UCSD-AML1 (cell line): ENCODE results near the gene ERC1.

Experiments
- DNase-seq: peaks from one replicate; lab custom pipeline; 2025; ENCODE audit not compliant: unreplicated experiment; lab: John Stamatoyannopoulos, UW

The ERC1 gene

GRCh38 chr12:1501695-1502378, 510.8 kb downstream of the ERC1 start:
- DNase-seq: no peak

GRCh38 chr12:1502379-1502720, 511.3 kb downstream of the ERC1 start:
- no peak for DNase-seq

DNA sequence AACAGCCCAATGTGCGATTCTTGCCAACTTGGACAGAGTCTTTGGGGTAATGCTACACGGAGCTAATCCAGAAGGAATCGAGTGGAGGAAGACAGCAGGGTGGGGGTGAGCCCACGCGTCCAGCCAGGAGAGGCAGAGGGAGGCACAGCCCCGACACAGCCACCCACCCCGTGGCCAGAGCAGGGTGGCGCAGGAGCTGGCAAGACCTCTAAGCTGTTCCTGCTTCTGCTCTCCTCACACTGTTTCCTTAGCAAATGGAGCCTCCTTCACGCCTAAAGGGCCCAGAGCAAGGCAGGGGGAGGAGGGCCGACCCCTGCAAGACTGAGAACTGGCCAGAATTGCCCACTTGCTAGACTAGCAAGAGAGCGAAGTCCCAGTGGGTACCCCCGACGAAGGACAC, 511.8 kb downstream of the ERC1 start:
- no peak for DNase-seq

DNA sequence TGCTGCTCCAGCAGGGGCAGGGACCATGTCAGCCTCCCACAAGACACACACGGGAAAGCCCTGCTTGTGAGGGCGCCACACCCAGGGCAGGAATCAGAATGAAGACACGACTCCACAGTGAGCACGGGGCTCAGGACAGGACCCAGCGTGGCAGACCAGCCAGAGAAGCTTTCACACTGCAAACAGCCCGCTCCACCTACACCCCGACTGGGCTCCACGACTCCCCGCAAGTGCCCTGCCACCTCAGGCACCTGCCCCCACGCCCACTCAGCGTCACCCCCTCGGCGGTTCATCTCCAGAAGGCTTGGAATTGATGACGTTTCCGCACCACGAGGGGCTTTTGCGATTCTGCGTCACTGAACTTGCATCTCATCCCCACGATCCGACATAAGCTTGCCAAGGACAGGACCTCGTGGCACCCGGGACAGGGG, 512.3 kb downstream of the ERC1 start:
- no peak for DNase-seq

GRCh38 chr12:1504304-1504894, 513.4 kb downstream of the ERC1 start:
- DNase-seq: peak; percentile 40

GRCh38 chr12:1504895-1505311, 513.9 kb downstream of the ERC1 start:
- DNase-seq: peak; percentile 53

- DNase-seq: no peak
Measured at GRCh38 chr12:1505576-1505975, 514.6 kb downstream of the ERC1 start.

DNA sequence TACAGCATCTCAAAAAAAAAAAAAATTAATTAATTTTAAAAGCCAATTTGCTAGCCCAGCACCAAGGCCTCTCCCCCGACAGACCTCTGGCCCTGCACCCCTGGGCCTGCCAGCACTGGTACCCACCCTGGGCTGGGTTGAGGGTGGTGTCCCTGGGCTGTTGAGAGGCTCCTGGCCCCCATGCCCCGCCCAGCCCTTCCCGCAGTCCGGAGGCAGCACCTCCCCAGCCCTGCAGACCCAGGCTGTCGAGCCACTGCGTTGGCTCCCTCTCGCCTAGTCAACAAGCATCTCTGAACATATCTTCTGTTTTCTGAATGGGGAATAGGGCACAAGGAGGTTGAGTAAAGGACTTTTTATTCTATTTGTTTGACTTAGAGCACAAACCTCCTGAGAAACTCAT, 516.3 kb downstream of the ERC1 start:
- DNase-seq: no peak

DNA sequence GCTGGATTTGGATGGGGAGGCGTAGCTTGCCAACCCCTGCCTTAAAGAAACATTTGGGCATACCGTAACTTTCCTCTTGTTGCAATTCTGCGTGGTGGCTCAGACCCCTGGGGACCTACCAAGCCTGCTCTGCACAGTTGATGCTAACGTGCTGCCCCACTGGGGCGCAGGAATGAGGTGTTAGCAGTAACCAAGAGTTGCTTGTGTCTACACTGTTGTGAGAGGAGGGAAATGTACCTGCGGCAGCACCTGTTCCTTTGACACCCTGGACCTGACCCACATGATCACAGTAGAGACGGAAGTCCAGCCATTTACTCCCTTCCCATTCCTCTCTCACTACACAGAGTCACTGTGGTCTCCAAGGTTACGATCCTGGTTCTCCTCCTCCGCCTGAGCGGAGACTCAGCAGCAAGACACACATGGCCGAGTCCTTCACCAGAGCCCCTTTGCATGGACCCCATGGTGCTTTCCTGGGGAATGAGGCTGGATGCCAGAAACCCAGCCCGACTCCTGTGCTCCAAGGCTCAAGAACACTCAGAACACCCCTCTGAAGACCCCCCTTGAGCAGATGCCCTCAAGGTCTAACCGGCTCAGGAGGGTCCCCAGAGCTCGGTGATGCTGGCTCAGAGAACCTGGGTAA, 518.5 kb downstream of the ERC1 start:
- DNase-seq: no peak

DNA sequence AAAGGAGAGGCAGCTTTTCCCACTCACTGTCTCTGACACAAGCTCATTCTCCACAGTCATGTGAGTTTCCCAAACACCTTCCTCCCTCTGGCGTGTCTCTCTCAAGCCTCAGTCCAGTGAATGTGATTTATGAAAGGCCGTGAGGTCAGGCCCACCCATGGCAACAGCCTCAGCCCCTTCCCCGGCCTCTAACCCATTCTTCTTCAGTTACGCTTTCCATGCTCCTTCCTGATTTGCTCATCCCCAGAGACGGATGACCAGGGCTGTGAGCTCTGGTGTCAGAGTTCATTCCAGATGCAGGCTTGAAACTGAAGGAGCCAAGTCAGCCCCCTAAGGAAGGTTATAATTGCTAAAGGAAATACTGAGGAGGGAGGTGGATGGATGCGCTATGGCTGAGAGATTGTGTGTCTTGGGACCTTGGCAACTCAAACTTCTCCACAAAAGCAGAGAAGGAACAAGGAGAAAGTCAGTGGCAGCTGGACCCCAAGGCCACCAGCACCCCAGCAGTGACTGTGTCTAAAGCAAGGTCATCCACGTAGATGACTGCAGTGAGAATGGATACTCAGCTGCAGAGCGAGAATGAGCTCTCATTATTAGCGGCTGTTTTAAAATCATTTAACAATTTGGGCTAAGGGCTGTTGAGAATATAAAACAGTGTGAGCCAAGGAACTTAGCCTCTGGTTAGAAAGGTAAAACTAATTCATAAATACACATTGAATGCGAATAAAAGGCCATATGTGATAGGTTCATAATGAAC, 519.2 kb downstream of the ERC1 start:
- DNase-seq: no peak

DNA sequence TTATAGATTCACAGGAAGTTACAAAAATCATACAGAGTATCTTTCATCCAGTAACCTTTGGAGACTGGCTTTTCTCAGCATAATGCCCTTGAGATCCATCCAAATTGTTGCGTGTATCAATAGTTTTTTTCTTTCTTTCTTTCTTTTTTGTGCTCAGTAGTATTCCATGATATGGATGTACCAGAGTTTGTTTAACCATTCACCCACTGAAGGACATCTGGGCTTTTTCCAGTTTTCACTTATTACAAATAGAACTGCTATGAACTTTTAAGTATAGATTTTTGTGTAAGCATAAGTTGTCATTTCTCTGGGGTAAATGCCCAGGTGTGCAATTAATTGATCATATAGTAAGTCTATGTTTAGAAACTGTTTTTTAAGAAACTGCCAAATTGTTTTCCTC, 524.0 kb downstream of the ERC1 start:
- DNase-seq: no peak

- no peak for DNase-seq
Measured at GRCh38 chr12:1515428-1515827, 524.4 kb downstream of the ERC1 start.

- no peak for DNase-seq
Measured at GRCh38 chr12:1517007-1517406, 526.0 kb downstream of the ERC1 start.

GRCh38 chr12:1517734-1518525, 526.9 kb downstream of the ERC1 start:
- DNase-seq: no peak

GRCh38 chr12:1518591-1519516, 527.8 kb downstream of the ERC1 start:
- DNase-seq: no peak

DNA sequence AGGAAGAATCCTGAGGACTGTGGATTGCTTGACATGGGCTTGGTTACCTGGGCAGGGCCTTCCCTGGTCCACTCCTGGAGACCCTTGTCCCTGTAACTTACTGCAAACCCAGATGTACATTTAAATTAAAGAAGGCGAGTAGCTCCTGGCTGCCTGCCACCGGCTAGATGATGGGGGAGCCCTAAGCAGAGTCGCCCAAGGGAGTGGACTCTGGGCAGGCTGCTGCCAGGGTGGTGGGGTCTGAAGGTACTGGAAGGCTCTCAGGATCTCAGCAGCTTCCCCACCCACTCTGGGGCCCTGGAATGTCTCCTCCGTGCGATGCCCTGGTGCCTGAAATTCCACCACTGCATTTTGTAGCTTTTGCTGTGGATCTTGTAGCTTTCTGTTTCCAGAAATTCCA, 528.6 kb downstream of the ERC1 start:
- no peak for DNase-seq

GRCh38 chr12:1523046-1523445, 532.0 kb downstream of the ERC1 start:
- DNase-seq: no peak

DNA sequence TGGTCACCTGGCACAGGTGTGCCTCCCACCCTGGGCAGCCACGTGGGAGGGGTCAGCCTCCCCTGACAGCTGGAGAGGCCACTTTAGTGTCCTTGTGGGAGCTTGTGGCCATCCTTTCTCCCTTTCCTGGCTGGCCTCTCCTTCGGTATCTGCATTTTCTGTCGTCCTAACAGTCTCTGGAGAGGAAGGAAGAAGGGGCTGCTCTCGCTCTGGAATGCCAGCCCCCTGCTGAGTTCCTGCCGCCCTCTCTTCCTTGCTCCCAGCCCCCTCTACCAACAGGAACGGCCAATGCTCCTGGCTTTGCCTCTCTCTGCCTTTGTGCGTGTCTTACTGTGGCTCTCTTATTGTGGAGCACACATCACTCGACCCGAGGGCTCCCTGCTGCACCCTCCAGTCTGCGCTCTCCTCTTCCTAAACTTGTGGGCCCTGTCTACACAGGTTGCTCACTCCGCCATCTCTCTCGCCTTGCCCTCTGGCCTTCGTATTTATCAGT, 532.6 kb downstream of the ERC1 start:
- no peak for DNase-seq

DNA sequence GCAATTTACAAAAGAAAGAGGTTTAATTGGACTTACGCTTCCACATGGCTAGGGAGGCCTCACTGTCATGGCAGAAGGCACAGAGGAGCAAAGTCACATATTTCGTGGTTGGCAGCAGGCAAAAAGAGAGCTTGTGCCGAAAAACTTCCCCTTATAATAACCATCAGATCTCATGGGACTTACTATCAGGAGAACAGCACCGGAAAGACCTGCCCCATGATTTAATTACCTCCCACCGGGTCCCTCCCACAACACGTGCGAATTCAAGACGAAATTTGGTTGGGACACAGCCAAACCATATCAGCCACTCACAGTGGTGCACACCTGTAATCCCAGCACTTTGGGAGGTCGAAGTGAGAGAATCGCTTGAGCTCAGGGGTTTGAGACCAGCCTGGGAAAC, 534.8 kb downstream of the ERC1 start:
- no peak for DNase-seq

GRCh38 chr12:1527789-1528188, 536.8 kb downstream of the ERC1 start:
- DNase-seq: no peak
